ENCODE results near the gene MBP.

Gene MBP

DNA sequence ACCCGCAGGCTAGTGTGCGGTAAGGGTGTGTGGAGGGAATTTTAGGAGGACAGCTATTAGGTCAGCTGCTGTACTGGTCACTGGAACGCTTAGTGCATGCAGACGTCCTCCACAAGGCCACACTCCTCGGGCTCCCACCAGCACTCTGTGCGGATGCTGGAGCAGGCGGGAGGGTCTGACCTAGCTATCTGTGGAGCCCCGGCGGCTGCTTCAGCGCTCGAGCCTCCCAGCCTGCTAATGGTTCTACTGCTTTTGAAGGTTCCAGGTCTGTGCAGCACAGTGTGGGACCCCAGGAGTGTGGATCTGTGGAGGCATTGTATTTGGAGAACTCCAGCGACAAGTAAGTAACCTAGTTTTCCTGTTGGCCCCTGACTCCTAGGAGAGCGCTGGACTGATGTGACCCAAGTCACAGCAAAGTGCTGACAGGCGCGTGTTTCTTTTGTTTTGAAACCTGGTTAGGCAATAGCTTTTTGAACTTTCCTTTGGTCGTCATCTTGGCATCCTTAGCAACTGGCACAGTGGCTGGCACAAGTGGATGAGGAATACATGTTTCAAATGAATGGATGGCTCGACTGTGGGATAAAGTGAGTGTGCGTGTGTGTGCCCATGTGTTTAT lies 196.8 kb downstream of the MBP start:
- 95 to 96% methylated on average over 18 of the region's 18 CpGs for WGBS, 2 experiments
- Histone ChIP-seq H3K27ac (ENCODE audit: insufficient read depth, low read depth, low read length, poor library complexity, severe bottlenecking) (no peak overlapping the region), H3K27me3 (ENCODE audit: control insufficient read depth, insufficient read depth, low read length, poor library complexity, severe bottlenecking) (no peaks in the 10 kb centered on the region), H3K9me3 (ENCODE audit: control insufficient read depth, low read length) (no peaks in the 10 kb centered on the region), H3K4me1 (ENCODE audit: control insufficient read depth, insufficient read depth, low read length) (no peaks in the 10 kb centered on the region), H3K4me3 (ENCODE audit: insufficient read depth, low read depth, low read length) (no peak overlapping the region), H3K36me3 (ENCODE audit: control insufficient read depth, insufficient read depth, low read length) (peaks cover 3% of the 10 kb centered on the region)

DNA sequence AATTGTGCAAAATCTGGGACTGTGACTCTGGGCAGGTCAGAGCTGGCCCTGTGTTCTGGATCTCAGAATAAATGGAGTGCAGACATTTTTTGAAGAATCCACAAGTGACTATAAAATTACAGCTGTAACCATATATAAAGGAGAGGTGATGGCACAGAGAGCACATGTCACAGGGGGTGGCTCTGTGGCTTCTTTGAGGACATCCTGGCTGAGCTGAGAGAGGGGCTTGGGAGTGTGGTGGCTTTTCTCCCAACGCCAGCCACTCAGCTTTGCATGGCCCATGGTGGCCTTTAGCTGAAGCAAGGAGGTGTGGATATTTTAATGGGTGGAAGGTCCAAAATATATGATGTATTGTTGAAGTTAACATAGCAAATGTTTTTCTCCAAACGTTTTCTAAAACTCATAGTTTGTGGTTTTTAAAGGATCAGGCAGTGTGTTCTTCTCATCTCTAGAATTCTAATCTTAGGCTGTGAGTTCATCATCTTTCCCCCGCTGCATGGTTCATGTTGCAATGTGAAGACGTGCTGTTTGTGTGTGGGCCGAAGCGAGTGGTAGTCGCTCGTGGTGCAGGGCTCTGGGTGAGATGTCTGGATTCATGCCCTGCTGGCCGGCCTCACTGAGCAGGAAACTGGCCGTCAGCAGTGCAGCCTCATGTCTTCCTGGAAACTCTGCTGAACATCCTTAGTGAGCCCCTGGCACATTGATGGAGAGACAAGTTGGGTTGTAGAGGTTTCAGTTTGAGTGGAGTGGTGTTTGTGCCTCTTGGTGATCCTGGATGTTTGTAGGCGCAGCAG lies 200.4 kb downstream of the MBP start:
- Histone ChIP-seq H3K27me3 (ENCODE audit: control insufficient read depth, insufficient read depth, low read length, poor library complexity, severe bottlenecking) (no peaks in the 10 kb centered on the region), H3K4me3 (ENCODE audit: insufficient read depth, low read depth, low read length) (no peak overlapping the region), H3K36me3 (ENCODE audit: control insufficient read depth, insufficient read depth, low read length) (no peaks in the 10 kb centered on the region), H3K4me1 (ENCODE audit: control insufficient read depth, insufficient read depth, low read length) (no peaks in the 10 kb centered on the region), H3K9me3 (ENCODE audit: control insufficient read depth, low read length) (no peaks in the 10 kb centered on the region), H3K27ac (ENCODE audit: insufficient read depth, low read depth, low read length, poor library complexity, severe bottlenecking) (no peak overlapping the region)
- 95 to 96% methylated on average over 11 of the region's 11 CpGs for WGBS, 2 experiments

DNA sequence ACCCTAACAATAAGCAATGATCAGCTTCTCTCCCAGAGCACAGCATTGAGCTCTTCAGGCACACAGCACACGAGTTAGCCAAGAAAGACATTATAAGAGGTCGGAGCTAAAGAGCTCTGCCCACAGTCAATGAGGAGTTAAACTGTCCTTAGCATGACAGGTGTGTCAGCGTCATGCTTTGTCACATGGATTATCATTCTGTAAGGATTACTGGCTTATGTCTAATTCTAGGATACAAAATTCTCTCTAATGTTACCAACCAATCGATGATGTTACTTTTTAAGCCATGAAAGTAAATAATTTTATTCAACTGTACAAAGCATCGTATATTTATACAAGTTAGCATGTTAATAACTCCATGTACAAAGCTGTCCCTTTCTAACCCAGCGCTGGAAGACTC lies 201.4 kb downstream of the MBP start:
- Histone ChIP-seq H3K4me3 (ENCODE audit: insufficient read depth, low read depth, low read length) (no peak overlapping the region), H3K4me1 (ENCODE audit: control insufficient read depth, insufficient read depth, low read length) (no peaks in the 10 kb centered on the region), H3K27ac (ENCODE audit: insufficient read depth, low read depth, low read length, poor library complexity, severe bottlenecking) (no peak overlapping the region), H3K36me3 (ENCODE audit: control insufficient read depth, insufficient read depth, low read length) (no peaks in the 10 kb centered on the region), H3K27me3 (ENCODE audit: control insufficient read depth, insufficient read depth, low read length, poor library complexity, severe bottlenecking) (no peaks in the 10 kb centered on the region), H3K9me3 (ENCODE audit: control insufficient read depth, low read length) (no peaks in the 10 kb centered on the region)
- 92 to 97% methylated on average over 5 to 6 of the region's 6 CpGs for WGBS, 2 experiments
